ENCODE results near the gene SMCR8.

GRCh38 chr17:18344021-18344420 is 28.9 kb downstream of the SMCR8 start:
- TF ChIP-seq POLR2A (IDR thresholded peaks at IDR 0.05) (no peak), CTCF (IDR thresholded peaks at IDR 0.05) (no peak)

Measured in body of pancreas (tissue), 4 donors.